CD4-positive, alpha-beta T cell treated with Interleukin-17A for 4 hours (primary cell): ENCODE results near the gene TIMM10B.
"Not testable (repeated sequence)": the region's sequence is repeated elsewhere in the genome, so short reads cannot be mapped to it uniquely, and the experiment has no call there.

Source experiments
- DNase-seq: peaks from one replicate; pipeline ENCODE4 v3.0.0-alpha.2; 2020; ENCODE audit warnings: mixed read lengths

TIMM10B gene

DNA sequence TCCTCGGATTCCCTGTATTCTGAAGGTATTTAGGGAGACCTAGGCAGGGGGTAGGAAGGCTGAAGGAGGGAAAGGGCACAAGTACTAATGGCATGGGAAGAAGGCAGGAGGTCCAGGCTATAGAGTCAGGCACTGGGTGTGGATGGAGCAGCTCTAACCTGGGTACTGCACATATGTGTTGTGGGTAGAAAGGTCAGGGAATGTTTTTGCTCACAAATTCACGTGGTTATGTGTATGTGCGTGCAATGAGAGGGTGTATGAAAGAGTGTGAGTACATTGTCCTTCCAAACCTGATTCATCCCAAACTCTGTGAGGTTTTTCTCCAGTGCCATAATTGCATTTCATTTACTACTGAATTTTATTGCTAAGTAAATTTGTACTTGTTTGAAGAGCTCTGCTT lies 39.0 kb downstream of the TIMM10B start:
- DNase-seq, result no peak

DNA sequence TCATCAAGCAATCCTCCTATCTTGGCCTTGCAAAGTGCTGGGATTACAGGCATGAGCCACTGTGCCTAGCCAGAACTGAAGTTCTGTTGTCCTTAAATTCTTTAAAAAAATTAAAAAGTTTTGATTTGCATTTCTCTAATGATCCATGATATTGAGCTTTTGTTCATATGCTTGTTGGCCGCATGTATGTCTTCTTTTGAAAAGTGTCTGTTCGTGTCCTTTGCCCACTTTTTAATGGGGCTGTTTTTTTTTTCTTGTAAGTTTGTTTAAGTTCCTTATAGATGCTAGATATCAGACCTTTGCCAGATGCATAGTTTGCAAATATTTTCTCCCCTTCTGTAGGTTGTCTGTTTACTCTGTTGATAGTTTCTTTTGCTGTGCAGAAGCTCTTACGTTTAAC lies 40.6 kb downstream of the TIMM10B start:
- DNase-seq, result not testable (repeated sequence)

DNA sequence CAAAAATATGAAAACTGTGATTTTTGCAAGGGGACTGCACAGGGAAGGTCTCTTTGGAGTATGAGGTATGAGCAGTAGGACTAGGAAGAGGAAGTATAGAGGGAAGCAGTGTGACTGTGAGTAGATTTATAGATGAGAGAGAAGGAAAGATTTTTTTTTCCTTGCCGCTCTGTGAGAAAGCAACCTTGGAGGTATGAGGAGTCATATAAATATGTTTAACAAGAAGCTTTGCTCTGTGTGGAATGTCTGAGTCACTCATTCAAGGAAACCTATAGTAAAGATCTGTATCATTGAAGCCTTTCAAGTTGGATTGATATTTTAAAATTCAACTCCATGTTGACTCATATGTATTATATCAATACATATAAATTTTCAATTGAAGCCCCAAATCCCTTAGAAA lies 42.0 kb downstream of the TIMM10B start:
- no peak for DNase-seq

DNA sequence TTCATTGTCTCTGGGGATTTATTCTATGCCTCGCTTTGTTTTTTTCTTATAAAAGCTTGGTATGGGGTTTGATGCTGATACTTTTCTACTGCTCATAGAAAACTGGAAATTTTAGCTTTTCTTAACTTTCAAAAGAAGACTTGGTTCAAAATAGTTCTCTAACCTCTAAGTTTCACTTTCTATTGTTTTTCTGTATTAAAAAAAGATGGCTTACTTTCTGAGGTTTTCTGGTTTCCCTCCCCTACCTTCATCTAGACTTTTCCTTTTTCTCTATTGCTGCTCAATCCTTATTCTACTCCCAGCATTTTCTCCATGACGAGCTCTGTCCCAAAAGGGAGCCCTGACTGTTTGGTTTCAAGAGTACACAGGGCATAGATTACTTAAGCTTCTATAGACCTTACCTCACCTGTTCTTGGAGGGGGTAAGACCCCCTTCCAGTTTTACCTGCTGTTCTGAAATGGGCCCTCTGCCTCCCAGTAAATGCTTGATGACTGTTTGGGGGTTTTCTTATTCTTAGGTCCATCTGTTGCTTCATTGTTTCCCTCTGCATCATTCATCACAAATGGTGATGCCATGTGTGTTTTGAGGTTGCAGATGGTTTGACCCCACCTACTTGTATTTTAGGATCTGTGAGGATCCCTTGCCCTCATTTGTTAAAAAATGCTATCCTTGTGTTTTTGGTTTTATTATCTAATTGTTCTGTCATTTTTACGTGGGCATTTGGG lies 45.3 kb downstream of the TIMM10B start:
- DNase-seq, result no peak

DNA sequence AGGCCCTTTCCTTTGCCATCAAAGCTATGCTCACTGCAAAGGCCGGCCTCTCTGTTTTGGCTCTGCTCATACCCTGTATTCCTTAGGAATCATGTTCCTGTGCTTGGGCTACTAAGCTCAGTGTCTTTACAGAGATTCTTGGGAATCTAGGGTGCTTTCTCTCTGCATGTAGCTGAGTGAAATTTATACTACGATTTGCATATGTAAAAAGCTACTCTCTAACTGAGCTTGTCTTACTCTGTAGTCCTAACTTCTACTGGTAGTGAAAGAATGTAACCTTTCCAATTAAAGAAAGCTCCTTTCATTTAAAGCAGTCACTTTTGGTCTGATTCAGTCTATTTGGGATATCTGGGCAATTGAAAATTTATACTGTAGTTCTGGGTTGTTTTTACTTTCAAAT lies 48.0 kb downstream of the TIMM10B start:
- DNase-seq, result no peak

DNA sequence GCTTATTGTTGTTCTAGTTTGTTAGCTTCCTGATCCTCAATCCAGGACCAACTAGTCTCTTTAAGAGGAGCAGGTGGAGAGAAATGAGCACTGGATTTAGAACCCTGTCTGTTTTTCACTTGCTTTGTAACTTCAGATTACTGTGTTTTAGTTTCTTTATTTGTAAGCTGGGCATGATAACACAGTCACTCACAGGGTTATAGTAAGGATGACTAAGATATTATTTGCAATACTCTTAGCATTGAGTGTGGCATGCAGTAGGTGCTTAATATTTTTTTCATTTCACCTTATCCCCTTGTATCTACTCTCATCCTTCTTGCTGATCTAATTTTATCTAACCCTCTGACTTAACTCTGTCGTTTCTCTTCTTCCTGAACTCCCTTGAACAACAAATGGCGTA lies 49.5 kb downstream of the TIMM10B start:
- DNase-seq, result no peak

DNA sequence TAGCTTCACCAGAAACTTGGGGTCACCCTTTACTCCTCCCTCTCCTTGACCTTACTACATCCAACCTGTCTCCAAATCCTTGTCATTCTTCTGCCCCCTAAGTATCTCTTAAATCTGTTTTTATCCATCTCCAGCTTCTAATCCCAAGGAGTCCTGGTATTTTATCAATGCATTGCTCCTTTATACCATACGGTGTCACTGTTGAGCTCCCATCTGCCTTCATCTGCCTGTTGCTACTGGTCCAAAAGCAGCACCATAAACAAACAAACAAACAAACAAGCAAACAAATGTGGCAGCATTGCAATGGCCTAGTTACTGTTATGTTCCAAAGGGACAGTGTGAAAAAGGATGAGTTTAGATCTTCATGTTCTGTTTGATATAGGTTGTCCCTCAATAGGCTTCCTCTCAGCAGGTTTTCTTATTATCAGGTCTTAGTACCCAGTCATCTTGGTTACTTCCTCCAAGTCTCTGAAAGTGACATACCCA lies 50.0 kb downstream of the TIMM10B start:
- DNase-seq, result peak; percentile 28
